ENCODE results near the gene MRPS33. TPM values are rescaled to one million over a fixed set of nuclear protein-coding genes. Genes with fewer than 3 reads are reported as not detected.

The MRPS33 gene
- total RNA-seq, 1 donor from 2014 or later, result 123 TPM

- no peak for DNase-seq
- intact Hi-C loops (cut with micrococcal nuclease), result no loop called here
- TF ChIP-seq CTCF (IDR thresholded peaks at IDR 0.05; ENCODE audit: borderline replicate concordance), result no peak
- peaks cover 22% of the 10 kb centered on the region for H3K4me1 ChIP-seq
- no peaks in the 10 kb centered on the region for H3K36me3 ChIP-seq
- no peak overlapping the region for H3K4me3 ChIP-seq
- H3K27me3 ChIP-seq (ENCODE audit: low read depth), result peaks cover 12% of the 10 kb centered on the region
- no peaks in the 10 kb centered on the region for H3K9me3 ChIP-seq (replicated peaks)
- no peak overlapping the region for H3K27ac ChIP-seq (replicated peaks)
Measured at GRCh38 chr7:141016349-141016748, 1.6 kb upstream of the MRPS33 start.

- peak overlapping the region; percentile 75 for H3K4me3 ChIP-seq
- no peaks in the 10 kb centered on the region for H3K9me3 ChIP-seq (replicated peaks)
- intact Hi-C loops (cut with micrococcal nuclease), result loop anchor here (5.0 kb wide), 1 partner anchor 202 kb away; no protein-coding TSS in a partner anchor
- H3K27me3 ChIP-seq (ENCODE audit: low read depth), result no peaks in the 10 kb centered on the region
- H3K4me1 ChIP-seq, result peaks cover 22% of the 10 kb centered on the region
- TF ChIP-seq CTCF (IDR thresholded peaks at IDR 0.05; ENCODE audit: borderline replicate concordance), result no peak
- peaks cover 11% of the 10 kb centered on the region for H3K36me3 ChIP-seq
- DNase-seq, result no peak
- peak overlapping the region; percentile 95 for H3K27ac ChIP-seq (replicated peaks)
Measured at GRCh38 chr7:141014125-141014523, 628 bp downstream of the MRPS33 start.

GRCh38 chr7:141013345-141013715, 1.4 kb downstream of the MRPS33 start:
- Histone ChIP-seq H3K4me3 (peak overlapping the region; percentile 75), H3K9me3 (replicated peaks) (no peaks in the 10 kb centered on the region), H3K4me1 (peaks cover 22% of the 10 kb centered on the region), H3K27me3 (ENCODE audit: low read depth) (no peaks in the 10 kb centered on the region), H3K36me3 (peaks cover 19% of the 10 kb centered on the region), H3K27ac (replicated peaks) (no peak overlapping the region)
- intact Hi-C loops (cut with micrococcal nuclease), result loop anchor here (5.0 kb wide), 1 partner anchor 201 kb away; no protein-coding TSS in a partner anchor
- TF ChIP-seq CTCF (IDR thresholded peaks at IDR 0.05; ENCODE audit: borderline replicate concordance), result no peak
- DNase-seq, result no peak

- no peak for DNase-seq
- H3K27me3 ChIP-seq (ENCODE audit: low read depth), result no peaks in the 10 kb centered on the region
- intact Hi-C loops (cut with micrococcal nuclease), result loop anchor here (5.0 kb wide), 1 partner anchor 201 kb away; no protein-coding TSS in a partner anchor
- peaks cover 22% of the 10 kb centered on the region for H3K4me1 ChIP-seq
- H3K4me3 ChIP-seq, result no peak overlapping the region
- no peak for TF ChIP-seq CTCF (IDR thresholded peaks at IDR 0.05; ENCODE audit: borderline replicate concordance)
- H3K9me3 ChIP-seq (replicated peaks), result no peaks in the 10 kb centered on the region
- H3K27ac ChIP-seq (replicated peaks), result no peak overlapping the region
- H3K36me3 ChIP-seq, result peaks cover 21% of the 10 kb centered on the region
Measured at GRCh38 chr7:141012696-141013344, 1.9 kb downstream of the MRPS33 start.

GRCh38 chr7:141012044-141012685, 2.6 kb downstream of the MRPS33 start:
- Histone ChIP-seq H3K4me3 (no peak overlapping the region), H3K27me3 (ENCODE audit: low read depth) (no peaks in the 10 kb centered on the region), H3K36me3 (peaks cover 25% of the 10 kb centered on the region), H3K4me1 (peaks cover 22% of the 10 kb centered on the region), H3K9me3 (replicated peaks) (no peaks in the 10 kb centered on the region), H3K27ac (replicated peaks) (no peak overlapping the region)
- peak; percentile 21 for DNase-seq
- TF ChIP-seq CTCF (IDR thresholded peaks at IDR 0.05; ENCODE audit: borderline replicate concordance), result peak; percentile 66
- intact Hi-C loops (cut with micrococcal nuclease), result loop anchor here (5.0 kb wide), 1 partner anchor 200 kb away; no protein-coding TSS in a partner anchor

Measured in left ventricle myocardium inferior (tissue), 1 donor.